Testis (tissue), 2 donors: ENCODE measurements around the gene PAX8.

Experiments
- POLR2A ChIP-seq: fragments of 450-650 bp; IDR thresholded peaks from one replicate; pipeline ENCODE4 v1.6.1; 2017; ENCODE audit warnings: antibody characterized with exemption, mild to moderate bottlenecking, moderate library complexity
- TF ChIP-seq, protein P1 (sequence below), 3 experiments: fragments of 450-650 bp in 2 of 3; fragments of 200-600 bp in 1 of 3; sonication (generic) in 1 of 3; IDR thresholded peaks; one replicate each; pipeline ENCODE4 v1.5.1; 2016 to 2019; ENCODE audit warnings: antibody characterized with exemption in 3 of 3, mild to moderate bottlenecking in 2 of 3, moderate library complexity in 1 of 3

DNA sequence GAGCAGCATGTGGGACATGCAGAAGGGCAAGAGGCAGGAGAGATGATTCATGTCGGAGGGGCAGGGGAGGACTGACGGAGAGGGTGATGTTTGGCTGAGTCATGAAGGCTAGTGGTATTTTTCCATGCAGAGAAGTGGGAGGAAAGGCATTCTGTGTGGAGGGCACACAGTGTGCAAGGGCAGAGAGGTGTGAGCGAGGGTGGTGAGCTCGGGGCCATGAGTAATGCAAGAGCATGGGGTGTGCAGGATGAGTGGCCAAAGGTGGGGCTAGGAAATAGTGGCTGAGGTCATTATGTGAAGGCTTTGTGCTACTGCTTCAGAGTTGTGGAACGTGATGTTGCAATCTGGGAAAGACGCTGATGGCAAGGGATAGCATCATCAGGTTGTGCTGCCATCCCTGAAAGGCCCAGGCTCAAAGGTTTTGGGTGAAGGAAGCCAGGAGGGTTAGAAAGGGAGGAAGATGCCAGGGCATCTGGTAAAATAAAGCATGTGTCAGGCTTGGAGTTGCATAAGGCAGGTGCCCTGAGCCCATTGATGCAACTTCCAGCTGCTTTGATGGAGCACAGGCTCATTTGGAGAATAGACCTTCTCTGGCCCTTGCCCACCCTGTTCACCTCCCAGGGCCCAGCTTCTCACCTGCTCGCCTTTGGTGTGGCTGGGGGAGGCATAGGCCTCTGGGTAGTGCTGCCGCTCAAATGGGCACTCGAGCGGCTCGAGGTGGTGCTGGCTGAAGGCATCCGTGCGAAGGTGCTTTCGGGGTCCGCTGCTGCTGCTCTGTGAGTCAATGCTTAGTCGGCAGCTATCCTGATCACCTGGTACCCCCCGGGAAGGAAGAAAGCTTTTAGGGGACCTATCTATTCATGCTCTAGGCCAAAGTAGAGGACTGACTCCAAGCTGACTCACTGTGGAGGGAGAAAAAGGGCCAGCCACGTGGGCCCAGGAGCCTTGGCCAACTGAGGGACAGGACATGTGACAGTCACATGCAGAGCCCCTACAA is 37.5 kb downstream of the PAX8 start:
- TF ChIP-seq POLR2A, result no peak
- TF ChIP-seq, protein P1, sequence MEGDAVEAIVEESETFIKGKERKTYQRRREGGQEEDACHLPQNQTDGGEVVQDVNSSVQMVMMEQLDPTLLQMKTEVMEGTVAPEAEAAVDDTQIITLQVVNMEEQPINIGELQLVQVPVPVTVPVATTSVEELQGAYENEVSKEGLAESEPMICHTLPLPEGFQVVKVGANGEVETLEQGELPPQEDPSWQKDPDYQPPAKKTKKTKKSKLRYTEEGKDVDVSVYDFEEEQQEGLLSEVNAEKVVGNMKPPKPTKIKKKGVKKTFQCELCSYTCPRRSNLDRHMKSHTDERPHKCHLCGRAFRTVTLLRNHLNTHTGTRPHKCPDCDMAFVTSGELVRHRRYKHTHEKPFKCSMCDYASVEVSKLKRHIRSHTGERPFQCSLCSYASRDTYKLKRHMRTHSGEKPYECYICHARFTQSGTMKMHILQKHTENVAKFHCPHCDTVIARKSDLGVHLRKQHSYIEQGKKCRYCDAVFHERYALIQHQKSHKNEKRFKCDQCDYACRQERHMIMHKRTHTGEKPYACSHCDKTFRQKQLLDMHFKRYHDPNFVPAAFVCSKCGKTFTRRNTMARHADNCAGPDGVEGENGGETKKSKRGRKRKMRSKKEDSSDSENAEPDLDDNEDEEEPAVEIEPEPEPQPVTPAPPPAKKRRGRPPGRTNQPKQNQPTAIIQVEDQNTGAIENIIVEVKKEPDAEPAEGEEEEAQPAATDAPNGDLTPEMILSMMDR (IDR thresholded peaks at IDR 0.05), result no peak
